CD4-positive, alpha-beta T cell treated with Interleukin-12 subunit alpha and Interleukin-12 subunit beta, for 1 hour (primary cell): ENCODE measurements around the gene SNX14.

ENCODE experiments used
- DNase-seq: peaks from one replicate; pipeline ENCODE4 v3.0.0-alpha.2; 2020

Gene SNX14

GRCh38 chr6:85498596-85499258 is 94.9 kb downstream of the SNX14 start:
- no peak for DNase-seq

- no peak for DNase-seq
Measured at GRCh38 chr6:85496856-85497255, 96.8 kb downstream of the SNX14 start.

GRCh38 chr6:85496009-85496579 is 97.6 kb downstream of the SNX14 start:
- no peak for DNase-seq

GRCh38 chr6:85494547-85495536 is 98.8 kb downstream of the SNX14 start:
- no peak for DNase-seq

- DNase-seq: no peak
Measured at GRCh38 chr6:85493389-85493788, 100.3 kb downstream of the SNX14 start.

- DNase-seq: no peak
Measured at GRCh38 chr6:85490516-85491248, 103.0 kb downstream of the SNX14 start.

GRCh38 chr6:85484948-85485347 is 108.7 kb downstream of the SNX14 start:
- no peak for DNase-seq

- no peak for DNase-seq
Measured at GRCh38 chr6:85483846-85484245, 109.8 kb downstream of the SNX14 start.

- DNase-seq: peak; percentile 72
Measured at GRCh38 chr6:85482905-85483700, 110.6 kb downstream of the SNX14 start.

GRCh38 chr6:85482206-85482904 is 111.3 kb downstream of the SNX14 start:
- DNase-seq: no peak

GRCh38 chr6:85479208-85479607 is 114.5 kb downstream of the SNX14 start:
- no peak for DNase-seq

GRCh38 chr6:85476532-85476931 is 117.1 kb downstream of the SNX14 start:
- DNase-seq: no peak

GRCh38 chr6:85473748-85474147 is 119.9 kb downstream of the SNX14 start:
- DNase-seq: no peak

- DNase-seq: no peak
Measured at GRCh38 chr6:85472744-85473143, 120.9 kb downstream of the SNX14 start.

GRCh38 chr6:85470023-85470410 is 123.6 kb downstream of the SNX14 start:
- DNase-seq: no peak

GRCh38 chr6:85469276-85470022 is 124.2 kb downstream of the SNX14 start:
- no peak for DNase-seq

- DNase-seq: no peak
Measured at GRCh38 chr6:85468326-85468725, 125.3 kb downstream of the SNX14 start.

- no peak for DNase-seq
Measured at GRCh38 chr6:85465762-85466161, 127.9 kb downstream of the SNX14 start.

GRCh38 chr6:85464722-85465150 is 128.9 kb downstream of the SNX14 start:
- DNase-seq: no peak

- DNase-seq: no peak
Measured at GRCh38 chr6:85464260-85464644, 129.4 kb downstream of the SNX14 start.
